ENCODE measurements around the gene APOA4. TPM values are rescaled to one million over a fixed set of nuclear protein-coding genes. Genes with fewer than 3 reads are reported as not detected.

Gene APOA4
- polyA plus RNA-seq, 2 of the 4 experiments (the other 2 are of a cell fraction) = not detected

GRCh38 chr11:116851626-116852025 lies 28.5 kb upstream of the APOA4 start:
- Histone ChIP-seq H3K9me3 (no peaks in the 10 kb centered on the region), H3K4me1 (0 out of 3 replicates have a peak, but pooled peaks cover 5% of the 10 kb centered on the region), H3K4me3 (no peak overlapping the region), H3K27ac (no peak overlapping the region), H3K4me2 (no peak overlapping the region)
- whole genome bisulfite sequencing (ENCODE audit: missing lambda C conversion rate) = 96% methylated on average over 7 of the region's 7 CpGs
- DNase-seq (ENCODE audit: low read depth in 1 of 2, low spot score in 1 of 2) (no peak), ATAC-seq (no peak), FAIRE-seq (no peak)
- CTCF ChIA-PET = interaction anchor here (2.1 kb wide), 1 partner anchor 254 kb away, joined by 10 read pairs; no protein-coding TSS in a partner anchor
- TF ChIP-seq HOXB5 (CRISPR knock-in tag; IDR thresholded peaks at IDR 0.05) (no peak), CTCF (IDR thresholded peaks at IDR 0.05) (no peak), MAX (IDR thresholded peaks at IDR 0.05) (no peak), PBX3 (IDR thresholded peaks at IDR 0.05) (no peak), NFE2L2 (conservative IDR thresholded peaks at IDR 0.05; ENCODE audit: low read length) (no peak), ZFP36 (IDR thresholded peaks at IDR 0.05; ENCODE audit: borderline replicate concordance, partially characterized antibody) (no peak), HDAC2 (IDR thresholded peaks at IDR 0.05) (no peak), KDM1A (IDR thresholded peaks at IDR 0.05; ENCODE audit: low read depth) (no peak), HOXB13 (CRISPR knock-in tag; IDR thresholded peaks at IDR 0.05; ENCODE audit: low read depth) (no peak), ELK1 (IDR thresholded peaks at IDR 0.05; ENCODE audit: low read depth, low read length) (no peak), USF2 (IDR thresholded peaks at IDR 0.05) (no peak), ESRRA (IDR thresholded peaks at IDR 0.05; ENCODE audit: borderline replicate concordance, low read length) (no peak), HMGXB4 (CRISPR knock-in tag; IDR thresholded peaks at IDR 0.05; ENCODE audit: borderline replicate concordance) (no peak), HES2 (IDR thresholded peaks at IDR 0.05) (no peak), ATOH8 (CRISPR knock-in tag; IDR thresholded peaks at IDR 0.05; ENCODE audit: low read depth) (no peak), HOXA7 (CRISPR knock-in tag; IDR thresholded peaks at IDR 0.05) (no peak)
- POLR2A ChIA-PET = no interaction called here

- no peak overlapping the region for H3K4me3 ChIP-seq
- DNase-seq (ENCODE audit: low read depth in 1 of 2, low spot score in 1 of 2) (no peak), ATAC-seq (no peak), FAIRE-seq (no peak)
- POLR2A ChIA-PET = no interaction called here
- TF ChIP-seq NPAS2 (CRISPR knock-in tag; IDR thresholded peaks at IDR 0.05; ENCODE audit: borderline replicate concordance) (no peak), ELK1 (IDR thresholded peaks at IDR 0.05; ENCODE audit: low read depth, low read length) (no peak), BHLHE40 (IDR thresholded peaks at IDR 0.05; ENCODE audit: low read depth, low read length) (no peak), NR3C1 (IDR thresholded peaks at IDR 0.05) (no peak), CHD4 (IDR thresholded peaks at IDR 0.05; ENCODE audit: borderline replicate concordance) (no peak), ZC3H11A (IDR thresholded peaks at IDR 0.05) (no peak), MAFK (IDR thresholded peaks at IDR 0.05; ENCODE audit: partially characterized antibody) (no peak), ESRRA (IDR thresholded peaks at IDR 0.05; ENCODE audit: borderline replicate concordance, low read length) (no peak), HOXA7 (CRISPR knock-in tag; IDR thresholded peaks at IDR 0.05) (no peak), PHF8 (IDR thresholded peaks at IDR 0.05; ENCODE audit: borderline replicate concordance, low read depth) (no peak), EP300 (IDR thresholded peaks at IDR 0.05) (no peak), HOXB13 (CRISPR knock-in tag; IDR thresholded peaks at IDR 0.05; ENCODE audit: low read depth) (no peak), ATOH8 (CRISPR knock-in tag; IDR thresholded peaks at IDR 0.05; ENCODE audit: low read depth) (no peak), RFX5 (IDR thresholded peaks at IDR 0.05) (no peak), KDM5A (IDR thresholded peaks at IDR 0.05) (no peak)
- no peak overlapping the region for H3K4me2 ChIP-seq
- 0 out of 3 replicates have a peak, but pooled peaks cover 5% of the 10 kb centered on the region for H3K4me1 ChIP-seq
- CTCF ChIA-PET = interaction anchor here (0.7 kb wide), 1 partner anchor 30 kb away, joined by 3 read pairs; no protein-coding TSS in a partner anchor
- WGBS (ENCODE audit: missing lambda C conversion rate) = 95% methylated on average over 6 of the region's 6 CpGs
- no peak overlapping the region for H3K27ac ChIP-seq
- H3K9me3 ChIP-seq = no peaks in the 10 kb centered on the region
Observed at GRCh38 chr11:116849486-116849885, 26.4 kb upstream of the APOA4 start.
